GM19452 (cell line): ENCODE data around the gene BIN1.

Experiments
- ATAC-seq: cut with Tn5 transposase; IDR thresholded peaks from one replicate; pipeline ENCODE4 v1.9.1; 2021; ENCODE audit not compliant: unreplicated experiment

Gene BIN1

GRCh38 chr2:127078028-127078427 lies 28.9 kb downstream of the BIN1 start:
- no peak for ATAC-seq

GRCh38 chr2:127076924-127077323 lies 30.0 kb downstream of the BIN1 start:
- no peak for ATAC-seq

- no peak for ATAC-seq
Observed at GRCh38 chr2:127076290-127076689, 30.7 kb downstream of the BIN1 start.

GRCh38 chr2:127075821-127076220 lies 31.1 kb downstream of the BIN1 start:
- no peak for ATAC-seq

- ATAC-seq, result no peak
Observed at GRCh38 chr2:127074936-127075335, 32.0 kb downstream of the BIN1 start.

GRCh38 chr2:127074358-127074757 lies 32.6 kb downstream of the BIN1 start:
- no peak for ATAC-seq

GRCh38 chr2:127072970-127073369 lies 34.0 kb downstream of the BIN1 start:
- ATAC-seq, result no peak

GRCh38 chr2:127072396-127072795 lies 34.6 kb downstream of the BIN1 start:
- ATAC-seq, result no peak

GRCh38 chr2:127071901-127072328 lies 35.0 kb downstream of the BIN1 start:
- no peak for ATAC-seq

- no peak for ATAC-seq
Observed at GRCh38 chr2:127070221-127070620, 36.7 kb downstream of the BIN1 start.

GRCh38 chr2:127069536-127069935 lies 37.4 kb downstream of the BIN1 start:
- ATAC-seq, result no peak

GRCh38 chr2:127069003-127069402 lies 38.0 kb downstream of the BIN1 start:
- ATAC-seq, result no peak

- ATAC-seq, result no peak
Observed at GRCh38 chr2:127068351-127068741, 38.6 kb downstream of the BIN1 start.

- no peak for ATAC-seq
Observed at GRCh38 chr2:127067620-127068350, 39.2 kb downstream of the BIN1 start.

- ATAC-seq, result no peak
Observed at GRCh38 chr2:127066942-127067341, 40.0 kb downstream of the BIN1 start.

GRCh38 chr2:127065940-127066318 lies 41.0 kb downstream of the BIN1 start:
- no peak for ATAC-seq

- no peak for ATAC-seq
Observed at GRCh38 chr2:127065299-127065939, 41.5 kb downstream of the BIN1 start.

- ATAC-seq, result peak; percentile 86
Observed at GRCh38 chr2:127064642-127065250, 42.2 kb downstream of the BIN1 start.

- ATAC-seq, result no peak
Observed at GRCh38 chr2:127063701-127064590, 43.0 kb downstream of the BIN1 start.

GRCh38 chr2:127061375-127062273 lies 45.3 kb downstream of the BIN1 start:
- ATAC-seq, result no peak
